HG02884 (cell line): ENCODE measurements around the gene BCL2L1.

ENCODE experiments used
- ATAC-seq: cut with Tn5 transposase; IDR thresholded peaks from one replicate; pipeline ENCODE4 v1.9.1; 2021; ENCODE audit warnings: mild to moderate bottlenecking, moderate library complexity; ENCODE audit not compliant: unreplicated experiment

The BCL2L1 gene

GRCh38 chr20:31731321-31731717 is 8.7 kb upstream of the BCL2L1 start:
- ATAC-seq, result no peak

- peak; percentile 80 for ATAC-seq
Observed at GRCh38 chr20:31723319-31724078, 831 bp upstream of the BCL2L1 start.

- ATAC-seq, result no peak
Observed at GRCh38 chr20:31723069-31723318, 326 bp upstream of the BCL2L1 start.

GRCh38 chr20:31721408-31722256 is 1.0 kb downstream of the BCL2L1 start:
- no peak for ATAC-seq

GRCh38 chr20:31720486-31721407 is 1.9 kb downstream of the BCL2L1 start:
- ATAC-seq, result no peak

DNA sequence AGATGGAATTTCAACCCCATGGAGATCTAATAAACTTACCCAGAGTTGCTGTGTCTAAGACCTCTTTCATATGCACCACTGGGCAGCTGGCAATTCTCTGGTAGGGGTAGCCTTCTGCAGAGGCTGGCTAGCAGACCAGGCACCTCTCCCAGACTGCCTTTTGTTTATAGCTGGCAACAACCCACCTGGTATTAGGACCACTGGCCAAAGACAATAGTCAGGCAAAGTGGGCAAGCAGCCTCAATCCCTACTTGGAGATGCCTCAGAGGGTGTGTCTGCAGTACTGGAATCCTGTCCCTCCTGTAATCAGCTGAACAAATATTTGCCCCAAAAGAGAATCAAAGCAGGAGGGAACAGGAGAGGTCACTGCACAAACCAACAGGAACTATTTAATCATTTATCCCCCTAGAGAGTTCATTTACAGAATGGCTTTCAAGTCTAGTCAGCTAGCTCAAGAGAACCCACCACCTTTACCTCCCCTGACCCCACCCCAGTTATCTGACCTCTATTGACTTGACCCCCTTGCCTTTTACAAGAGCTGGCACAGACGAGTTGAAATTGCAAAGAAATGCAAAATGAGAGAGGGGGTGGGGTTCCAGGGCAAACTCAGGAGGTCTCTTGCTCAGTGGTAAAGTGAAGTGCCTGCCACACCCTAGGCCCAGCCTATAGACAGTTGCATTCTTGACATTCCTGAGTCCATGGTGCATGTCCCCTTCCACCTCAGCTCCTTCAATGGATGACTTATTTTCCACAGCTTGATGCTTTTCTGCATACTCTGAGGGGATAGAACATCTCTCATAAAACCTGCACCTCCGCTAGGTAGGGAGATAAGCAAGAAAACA is 2.8 kb downstream of the BCL2L1 start:
- ATAC-seq, result no peak

DNA sequence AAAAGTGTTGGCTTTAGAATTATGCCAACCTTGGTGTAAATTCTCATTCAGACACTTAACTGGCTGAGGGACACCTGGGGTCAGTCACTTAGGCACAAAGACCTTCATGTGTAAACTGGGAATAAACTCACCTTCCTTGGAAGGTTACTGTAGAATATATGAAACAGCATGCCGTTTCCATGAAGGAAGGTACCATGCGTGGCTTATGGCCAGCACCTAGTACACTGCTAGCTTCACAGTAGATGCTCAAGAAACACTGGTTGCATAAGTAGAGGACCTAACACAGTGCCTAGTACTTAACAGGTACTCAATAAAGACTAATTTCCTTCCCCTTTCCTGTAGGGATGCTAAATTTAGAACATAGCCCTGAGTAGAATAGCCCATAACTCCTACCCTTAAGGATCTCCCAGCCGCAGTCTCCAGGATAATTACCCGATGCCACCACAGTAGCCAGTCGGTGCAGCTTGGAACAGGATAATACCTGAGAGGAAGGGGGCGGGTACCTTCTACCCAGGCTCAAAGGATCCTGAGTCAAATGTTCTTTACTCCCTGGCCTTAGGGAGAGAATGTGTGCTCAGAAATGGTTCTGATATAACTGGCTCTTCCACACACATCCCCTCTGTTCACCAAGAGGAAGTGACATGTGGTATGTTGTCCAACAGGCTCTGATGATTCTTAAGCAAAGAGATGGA is 3.6 kb downstream of the BCL2L1 start:
- ATAC-seq, result no peak

DNA sequence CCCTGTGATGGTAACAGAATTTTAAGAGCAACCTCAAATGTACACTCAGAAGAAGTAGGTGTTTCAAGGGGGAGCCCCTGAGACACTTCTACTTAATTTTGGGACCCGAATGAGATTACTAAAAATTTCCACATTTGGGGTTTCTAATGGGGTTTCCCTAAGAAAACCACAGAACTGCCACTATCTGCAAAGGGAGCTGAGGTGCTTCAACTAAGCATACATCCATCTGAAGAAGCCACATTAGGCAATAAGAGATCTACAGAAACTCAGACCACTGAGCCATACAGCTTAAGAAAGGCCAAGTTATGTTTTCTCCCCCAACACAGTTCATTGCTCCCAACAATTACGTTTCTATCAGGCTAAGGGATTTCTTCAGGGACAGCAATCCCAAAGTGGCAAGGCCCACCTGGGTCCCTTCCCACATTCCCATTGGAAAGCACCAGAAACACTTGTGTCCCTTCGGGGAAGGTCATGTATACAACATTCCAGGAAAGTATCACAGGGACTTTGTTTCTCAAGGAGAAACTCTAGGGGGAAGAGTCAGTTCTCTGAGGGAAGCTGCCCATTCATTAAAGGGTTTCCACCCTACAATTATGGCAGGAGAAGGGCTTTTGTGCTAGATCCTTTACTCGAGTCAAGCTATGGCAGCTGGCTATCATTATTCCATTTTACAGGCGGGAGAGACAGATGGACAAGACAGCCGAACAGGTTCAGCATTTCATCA is 5.0 kb downstream of the BCL2L1 start:
- ATAC-seq, result peak; percentile 58

DNA sequence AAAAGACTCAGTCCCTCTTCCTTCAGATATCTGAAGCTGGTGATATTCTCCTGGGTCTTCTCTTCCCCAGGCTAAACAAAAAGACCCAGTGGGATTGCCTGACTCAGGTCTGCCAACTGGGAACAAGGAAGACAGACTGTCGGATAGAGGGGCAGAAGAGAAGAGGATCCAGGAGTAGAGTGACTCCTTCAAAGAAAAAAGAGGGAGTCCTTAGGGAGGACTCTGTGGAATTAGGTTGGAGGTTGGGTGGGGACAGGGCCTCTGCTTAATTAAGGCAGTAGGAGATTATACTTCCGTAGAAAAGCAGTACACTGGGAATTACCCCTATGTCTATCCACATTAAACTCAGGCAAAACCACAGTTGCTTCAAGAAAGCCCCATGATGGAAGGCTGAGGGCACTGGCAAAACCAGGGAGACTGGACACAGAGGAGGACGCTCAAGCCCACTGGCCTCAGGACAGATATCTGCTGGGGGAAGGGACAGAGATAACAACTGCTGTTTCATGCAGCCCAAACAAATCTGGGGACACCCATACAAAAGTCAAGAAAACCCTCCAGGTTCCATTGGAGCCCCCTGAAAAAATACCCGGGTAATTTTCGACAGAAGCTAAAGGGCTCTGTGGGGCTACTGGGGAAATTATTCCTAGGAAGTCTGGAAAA is 5.7 kb downstream of the BCL2L1 start:
- ATAC-seq, result peak; percentile 20

- ATAC-seq, result no peak
Observed at GRCh38 chr20:31716351-31716750, 6.3 kb downstream of the BCL2L1 start.

DNA sequence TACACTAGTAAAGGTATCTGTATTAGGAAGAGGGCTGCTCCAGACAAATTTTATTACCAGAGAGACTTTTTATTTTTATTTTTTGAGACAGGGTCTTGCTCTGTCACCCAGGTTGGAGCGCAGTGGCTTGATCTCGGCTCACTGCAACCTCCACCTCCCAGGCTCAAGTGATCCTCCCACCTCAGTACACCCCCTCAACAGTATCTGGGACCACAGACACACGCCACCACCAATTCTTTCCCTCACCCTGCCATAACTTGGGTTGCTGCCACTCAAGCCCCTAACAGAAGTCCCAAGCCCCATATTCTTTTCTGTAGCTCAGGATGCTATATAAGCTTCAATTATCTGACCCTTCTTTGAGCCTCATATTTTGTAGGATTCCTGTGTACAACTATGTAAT is 6.9 kb downstream of the BCL2L1 start:
- no peak for ATAC-seq

DNA sequence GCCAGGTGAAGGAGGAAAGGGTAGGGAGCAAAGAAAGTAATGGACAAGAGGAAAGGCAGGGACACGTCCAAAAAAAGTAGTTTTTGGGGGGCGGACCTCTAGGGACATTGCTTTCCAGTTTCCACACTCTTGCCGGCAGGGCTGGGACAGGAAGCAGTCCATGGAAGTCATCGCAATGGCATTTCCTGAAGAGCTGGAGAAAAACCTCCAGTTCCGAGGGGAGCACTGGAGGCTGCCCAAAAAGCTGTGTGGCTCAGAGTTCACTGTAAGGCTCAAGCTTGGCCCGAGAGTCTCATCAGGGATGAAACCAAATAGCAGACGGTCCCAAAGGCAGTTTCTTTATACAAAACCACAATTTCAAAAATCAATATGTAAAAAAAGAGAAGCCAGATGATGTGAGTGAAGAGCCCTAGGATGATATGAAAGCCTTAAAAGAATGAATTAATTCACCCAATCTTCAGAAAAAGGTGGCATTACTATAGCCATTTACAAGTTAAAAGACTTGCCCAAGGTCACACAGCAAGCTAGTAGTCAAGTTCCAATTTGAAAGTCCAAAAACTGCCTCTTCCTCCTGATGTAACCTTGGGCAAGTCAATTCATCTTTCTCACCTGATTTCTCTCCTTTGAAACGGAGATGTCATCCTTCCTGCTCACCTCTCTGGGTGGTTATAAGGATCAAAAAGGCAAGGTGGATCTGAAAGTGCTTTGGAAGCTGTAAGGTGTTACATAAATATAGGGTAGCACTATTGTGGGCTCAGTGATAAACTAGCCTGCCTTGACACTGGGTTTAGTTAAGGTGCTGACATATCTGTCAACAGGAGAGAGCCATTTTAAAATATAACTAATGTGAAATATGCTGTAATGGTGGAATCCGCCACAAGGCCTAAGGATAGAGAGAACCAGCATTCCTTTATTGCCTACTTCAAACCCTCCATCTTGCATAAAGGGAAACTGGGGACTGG is 9.1 kb downstream of the BCL2L1 start:
- no peak for ATAC-seq

GRCh38 chr20:31712564-31713311 is 9.9 kb downstream of the BCL2L1 start:
- ATAC-seq, result no peak

GRCh38 chr20:31712112-31712553 is 10.5 kb downstream of the BCL2L1 start:
- no peak for ATAC-seq

DNA sequence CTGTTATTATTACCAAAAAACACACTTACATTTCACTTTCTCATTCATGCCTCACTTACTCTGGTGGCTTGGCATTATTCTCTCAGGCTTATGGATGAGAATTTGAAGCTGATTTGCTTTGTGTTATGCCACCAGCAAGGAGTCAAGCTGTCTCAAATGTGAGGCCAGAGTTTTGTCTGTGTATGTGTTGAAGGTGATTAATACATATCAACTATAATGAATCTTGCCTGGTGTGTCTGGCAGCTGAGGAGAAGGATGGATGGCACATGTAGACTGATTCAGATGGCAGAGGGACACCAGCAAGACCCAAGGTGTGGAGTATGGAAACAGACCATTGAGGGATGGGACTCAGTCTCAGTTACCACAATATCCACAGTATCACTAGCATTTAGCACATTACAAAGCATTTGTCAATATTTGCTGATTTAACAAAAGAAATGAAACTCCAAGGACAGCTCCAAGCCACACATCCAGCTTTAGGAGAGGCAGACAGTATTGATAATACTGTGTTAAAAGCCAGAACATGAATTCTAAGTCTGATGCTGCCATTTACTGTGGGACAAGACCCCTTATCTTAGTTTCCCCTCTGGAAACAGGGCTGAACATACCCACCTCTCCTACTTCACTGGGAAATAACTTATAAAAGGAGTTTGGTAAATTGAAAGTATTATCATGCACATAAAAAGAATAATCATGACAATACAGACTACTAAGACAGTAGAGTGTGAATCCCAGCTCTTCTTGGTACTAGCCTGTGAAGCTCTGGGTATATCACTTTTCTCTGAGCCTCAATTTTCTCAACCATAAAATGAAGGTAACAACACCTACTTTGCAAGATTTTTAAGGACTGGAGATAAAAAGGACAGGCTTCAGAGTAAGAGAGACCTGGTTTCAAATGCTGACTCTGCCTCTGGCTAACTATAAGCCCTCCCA is 11.2 kb downstream of the BCL2L1 start:
- no peak for ATAC-seq
